Measurements from ENCODE around the gene RAD1.

The RAD1 gene

GRCh38 chr5:34914671-34915138 is 599 bp downstream of the RAD1 start:
- no peak for DNase-seq

GRCh38 chr5:34913072-34913471 is 2.2 kb downstream of the RAD1 start:
- DNase-seq = no peak

GRCh38 chr5:34905564-34905963 is 9.7 kb downstream of the RAD1 start:
- no peak for DNase-seq

- DNase-seq = no peak
These were observed 12.0 kb downstream of the RAD1 start for GRCh38 chr5:34903260-34903659.

GRCh38 chr5:34900652-34901051 is 14.7 kb downstream of the RAD1 start:
- DNase-seq = no peak

GRCh38 chr5:34899066-34899465 is 16.2 kb downstream of the RAD1 start:
- no peak for DNase-seq

GRCh38 chr5:34898258-34898895 is 16.9 kb downstream of the RAD1 start:
- DNase-seq = peak; percentile 73

GRCh38 chr5:34897646-34898045 is 17.7 kb downstream of the RAD1 start:
- no peak for DNase-seq

- DNase-seq = no peak
These were observed 19.5 kb downstream of the RAD1 start for GRCh38 chr5:34895641-34896419.

- no peak for DNase-seq
These were observed 20.6 kb downstream of the RAD1 start for GRCh38 chr5:34894716-34895115.

- no peak for DNase-seq
These were observed 22.9 kb downstream of the RAD1 start for GRCh38 chr5:34892414-34892813.

- no peak for DNase-seq
These were observed 23.3 kb downstream of the RAD1 start for GRCh38 chr5:34891981-34892380.

- no peak for DNase-seq
These were observed 25.9 kb downstream of the RAD1 start for GRCh38 chr5:34889394-34889793.

GRCh38 chr5:34886392-34887119 is 28.7 kb downstream of the RAD1 start:
- no peak for DNase-seq

GRCh38 chr5:34881246-34881645 is 34.1 kb downstream of the RAD1 start:
- no peak for DNase-seq

- DNase-seq = no peak
These were observed 39.0 kb downstream of the RAD1 start for GRCh38 chr5:34876275-34876674.

- no peak for DNase-seq
These were observed 44.9 kb downstream of the RAD1 start for GRCh38 chr5:34870382-34870781.

GRCh38 chr5:34869256-34869655 is 46.0 kb downstream of the RAD1 start:
- no peak for DNase-seq

GRCh38 chr5:34868791-34869190 is 46.5 kb downstream of the RAD1 start:
- DNase-seq = no peak

GRCh38 chr5:34867660-34868059 is 47.6 kb downstream of the RAD1 start:
- no peak for DNase-seq

- no peak for DNase-seq
These were observed 48.3 kb downstream of the RAD1 start for GRCh38 chr5:34866989-34867471.

- no peak for DNase-seq
These were observed 50.2 kb downstream of the RAD1 start for GRCh38 chr5:34865091-34865490.

- DNase-seq = no peak
These were observed 51.4 kb downstream of the RAD1 start for GRCh38 chr5:34863946-34864345.

- DNase-seq = no peak
These were observed 56.1 kb downstream of the RAD1 start for GRCh38 chr5:34859253-34859652.

Measured in NCI-H1105 treated with DMSO at 0.1 percent for 48 hours (cell line).